ENCODE data around the gene RP2.

DNA sequence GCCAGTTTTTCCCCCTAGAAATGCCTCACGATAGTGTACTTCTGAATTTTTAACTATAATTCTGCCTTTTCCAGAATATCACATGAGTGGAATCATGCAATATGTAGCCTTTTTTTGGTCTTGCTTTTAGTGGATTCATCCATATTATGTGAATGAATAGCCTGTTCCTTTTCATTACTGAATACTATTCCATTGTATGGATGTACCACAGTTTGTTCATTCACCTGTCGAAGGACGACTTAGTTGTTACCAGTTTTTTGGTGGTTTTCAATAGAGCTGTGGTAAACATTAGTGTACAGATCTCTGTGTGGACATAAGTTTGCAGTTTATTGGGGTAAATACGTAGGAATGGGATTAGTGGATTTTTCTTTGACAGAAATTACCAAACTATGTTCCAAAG, 83.4 kb downstream of the RP2 start:
- TF ChIP-seq, protein P1, sequence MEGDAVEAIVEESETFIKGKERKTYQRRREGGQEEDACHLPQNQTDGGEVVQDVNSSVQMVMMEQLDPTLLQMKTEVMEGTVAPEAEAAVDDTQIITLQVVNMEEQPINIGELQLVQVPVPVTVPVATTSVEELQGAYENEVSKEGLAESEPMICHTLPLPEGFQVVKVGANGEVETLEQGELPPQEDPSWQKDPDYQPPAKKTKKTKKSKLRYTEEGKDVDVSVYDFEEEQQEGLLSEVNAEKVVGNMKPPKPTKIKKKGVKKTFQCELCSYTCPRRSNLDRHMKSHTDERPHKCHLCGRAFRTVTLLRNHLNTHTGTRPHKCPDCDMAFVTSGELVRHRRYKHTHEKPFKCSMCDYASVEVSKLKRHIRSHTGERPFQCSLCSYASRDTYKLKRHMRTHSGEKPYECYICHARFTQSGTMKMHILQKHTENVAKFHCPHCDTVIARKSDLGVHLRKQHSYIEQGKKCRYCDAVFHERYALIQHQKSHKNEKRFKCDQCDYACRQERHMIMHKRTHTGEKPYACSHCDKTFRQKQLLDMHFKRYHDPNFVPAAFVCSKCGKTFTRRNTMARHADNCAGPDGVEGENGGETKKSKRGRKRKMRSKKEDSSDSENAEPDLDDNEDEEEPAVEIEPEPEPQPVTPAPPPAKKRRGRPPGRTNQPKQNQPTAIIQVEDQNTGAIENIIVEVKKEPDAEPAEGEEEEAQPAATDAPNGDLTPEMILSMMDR (IDR thresholded peaks at IDR 0.05; ENCODE audit: low read depth, low read length): no peak
- TF ChIP-seq POLR2A (IDR thresholded peaks at IDR 0.05; ENCODE audit: extremely low read depth, insufficient read length): no peak

Measured in NB4 (cell line).